Mesenchymal stem cell (in vitro differentiated cells and primary cell): ENCODE data around the gene REEP5. TPM values are rescaled to one million over a fixed set of nuclear protein-coding genes. Genes with fewer than 3 reads are reported as not detected.
A peak's percentile ranks its signal among the peaks of the same experiment; 100 is the strongest.

Experiments
- DNase-seq: peaks from one replicate; pipeline ENCODE4 v3.0.0-alpha.2; 2013
- H2AFZ ChIP-seq: one replicate; pipeline ENCODE4 v1.6.1; 2013; ENCODE audit warnings: low read depth, mild to moderate bottlenecking, control low read depth, inconsistent platforms, low read length, moderate library complexity
- H2AK5ac ChIP-seq: 2 replicates; pipeline ENCODE4 v1.6.1; 2013; ENCODE audit warnings: low read length, moderate library complexity, mild to moderate bottlenecking, inconsistent platforms; ENCODE audit not compliant: severe bottlenecking
- H2BK120ac ChIP-seq: one replicate; pipeline ENCODE4 v1.6.1; 2013; ENCODE audit warnings: low read depth, mild to moderate bottlenecking, inconsistent platforms, low read length, moderate library complexity
- H2BK12ac ChIP-seq, 2 experiments: one replicate each; pipeline ENCODE4 v1.6.1; 2013; ENCODE audit warnings: inconsistent platforms in 2 of 2, low read length in 2 of 2, mild to moderate bottlenecking in 2 of 2, moderate library complexity in 2 of 2, control low read depth in 1 of 2
- H2BK15ac ChIP-seq: one replicate; pipeline ENCODE4 v1.6.1; 2013; ENCODE audit warnings: mild to moderate bottlenecking, low read depth, inconsistent platforms; ENCODE audit not compliant: poor library complexity, severe bottlenecking
- H2BK5ac ChIP-seq: 2 replicates; pipeline ENCODE4 v1.6.1; 2013; ENCODE audit warnings: low read depth, mild to moderate bottlenecking, low read length, control low read depth, inconsistent platforms; ENCODE audit not compliant: poor library complexity, severe bottlenecking
- H3K14ac ChIP-seq, 2 experiments: one replicate each; pipeline ENCODE4 v1.6.1; 2013; ENCODE audit warnings: inconsistent platforms in 2 of 2, low read length in 2 of 2, control low read depth in 1 of 2, mild to moderate bottlenecking in 1 of 2, moderate library complexity in 1 of 2
- H3K18ac ChIP-seq, 2 experiments: one replicate each; pipeline ENCODE4 v1.6.1; 2013; ENCODE audit warnings: inconsistent platforms in 2 of 2, low read length in 2 of 2, control low read depth in 1 of 2, low read depth in 1 of 2, mild to moderate bottlenecking in 1 of 2
- H3K23ac ChIP-seq, 2 experiments: one replicate each; pipeline ENCODE4 v1.6.1; 2013; ENCODE audit warnings: inconsistent platforms in 2 of 2, low read length in 2 of 2, mild to moderate bottlenecking in 2 of 2, moderate library complexity in 2 of 2, control low read depth in 1 of 2
- H3K27ac ChIP-seq: 2 replicates; pipeline ENCODE4 v1.5.1; 2013; ENCODE audit warnings: mild to moderate bottlenecking, moderate library complexity, low read length, control low read depth, inconsistent platforms; ENCODE audit not compliant: poor library complexity, severe bottlenecking
- H3K27me3 ChIP-seq, 2 experiments: 2 replicates each; pipeline versions ENCODE4 v1.6.1 to v1.7.0; 2013; ENCODE audit warnings: low read length in 2 of 2, mild to moderate bottlenecking in 2 of 2, moderate library complexity in 2 of 2, control low read depth in 1 of 2, inconsistent platforms in 1 of 2; ENCODE audit not compliant: control insufficient read depth in 1 of 2, insufficient read depth in 1 of 2
- H3K36me3 ChIP-seq, 2 experiments: 2 replicates each; pipeline versions ENCODE4 v1.6.1 to v1.7.0; 2013; ENCODE audit warnings: low read length in 2 of 2, control low read depth in 1 of 2, inconsistent platforms in 1 of 2, low read depth in 1 of 2, mild to moderate bottlenecking in 1 of 2; ENCODE audit not compliant: insufficient read depth in 2 of 2, control insufficient read depth in 1 of 2
- H3K4ac ChIP-seq, 2 experiments: one replicate each; pipeline ENCODE4 v1.6.1; 2013; ENCODE audit warnings: inconsistent platforms in 2 of 2, low read length in 2 of 2, mild to moderate bottlenecking in 2 of 2, moderate library complexity in 2 of 2, control low read depth in 1 of 2, low read depth in 1 of 2
- H3K4me1 ChIP-seq: 2 replicates; pipeline ENCODE4 v1.6.1; 2013; ENCODE audit warnings: low read depth, low read length, control low read depth; ENCODE audit not compliant: control insufficient read depth, insufficient read depth
- H3K4me2 ChIP-seq: 2 replicates; pipeline ENCODE4 v1.6.1; 2013; ENCODE audit warnings: low read length, mild to moderate bottlenecking, inconsistent platforms; ENCODE audit not compliant: poor library complexity, severe bottlenecking
- H3K4me3 ChIP-seq, 2 experiments: 2 replicates each; pipeline versions ENCODE4 v1.5.1 to v1.7.0; 2013; ENCODE audit warnings: low read length in 2 of 2, mild to moderate bottlenecking in 2 of 2, control low read depth in 1 of 2, low read depth in 1 of 2; ENCODE audit not compliant: insufficient read depth in 1 of 2
- H3K79me1 ChIP-seq: replicated peaks from 2 replicates; pipeline ENCODE4 v1.6.1; 2013; ENCODE audit warnings: mild to moderate bottlenecking, control low read depth, low read length, inconsistent platforms; ENCODE audit not compliant: poor library complexity, severe bottlenecking
- H3K9ac ChIP-seq: 2 replicates; pipeline ENCODE4 v1.7.0; 2013; ENCODE audit warnings: mild to moderate bottlenecking, low read length, moderate library complexity
- H3K9me3 ChIP-seq: 2 replicates; pipeline ENCODE4 v1.7.0; 2013; ENCODE audit warnings: mild to moderate bottlenecking, low read length; ENCODE audit not compliant: control insufficient read depth
- H4K8ac ChIP-seq: one replicate; pipeline ENCODE4 v1.6.1; 2013; ENCODE audit warnings: inconsistent platforms, mild to moderate bottlenecking, low read length, moderate library complexity
- H4K91ac ChIP-seq: one replicate; pipeline ENCODE4 v1.6.1; 2013; ENCODE audit warnings: mild to moderate bottlenecking, low read length, inconsistent platforms
- WGBS: methylation state at CpG from one replicate; pipeline ENCODE4 v1.1.7; 2013; ENCODE audit warnings: mixed read lengths; 5-methylcytosine and 5-hydroxymethylcytosine counted together
- polyA plus RNA-seq, 2 experiments: library from polyadenylated mRNA; stranded (reverse); fragments of 200-250 nt; gene quantifications; one replicate each; pipeline ENCODE4 v1.2.3, GENCODE V29; 2013

REEP5 gene
- 80.8 TPM for polyA plus RNA-seq (2013, experiment 1 of 2)
- 89.2 TPM for polyA plus RNA-seq (2013, experiment 2 of 2)

GRCh38 chr5:112921833-112922817 lies at the start of gene REEP5:
Gene REEP5, minus strand, starts transcription at chr5:112922227. Its CDS starts 37 bp downstream, at chr5:112922190.
- peaks cover 11% of the 10 kb centered on the region for H3K79me1 ChIP-seq

GRCh38 chr5:112971276-112971675 lies 49.2 kb upstream of the REEP5 start:
- no peak overlapping the region for H2BK120ac ChIP-seq
- no peak overlapping the region for H3K18ac ChIP-seq
- H2BK5ac ChIP-seq: no peak overlapping the region
- H3K4ac ChIP-seq: no peak overlapping the region
- H3K4me3 ChIP-seq: no peak overlapping the region
- H3K27me3 ChIP-seq: no peaks in the 10 kb centered on the region
- no peak overlapping the region for H3K23ac ChIP-seq
- no peak for DNase-seq
- no peak overlapping the region for H4K91ac ChIP-seq
- H2AFZ ChIP-seq: no peak overlapping the region
- 91% methylated on average over 3 of the region's 4 CpGs for WGBS
- H3K27ac ChIP-seq: no peak overlapping the region
- H2BK12ac ChIP-seq: no peak overlapping the region
- H2BK15ac ChIP-seq: no peak overlapping the region
- H3K14ac ChIP-seq: no peak overlapping the region
- no peak overlapping the region for H3K9ac ChIP-seq
- H2AK5ac ChIP-seq: no peak overlapping the region
- H3K4me2 ChIP-seq: no peak overlapping the region
- no peaks in the 10 kb centered on the region for H3K9me3 ChIP-seq
- no peak overlapping the region for H4K8ac ChIP-seq
- peaks cover 14% of the 10 kb centered on the region for H3K4me1 ChIP-seq
- H3K79me1 ChIP-seq: no peaks in the 10 kb centered on the region
- H3K36me3 ChIP-seq: no peaks in the 10 kb centered on the region

More at GRCh38 chr5:112921833-112922817, at the start of gene REEP5:
- H3K14ac ChIP-seq: peak within 1 kb of the TSS in 1 of 2 experiments; percentile 97
- H3K18ac ChIP-seq: peak within 1 kb of the TSS; percentile 62 to 99
- peak within 1 kb of the TSS; percentile 29 for H2BK120ac ChIP-seq
- no peak within 1 kb of the TSS for H2AK5ac ChIP-seq
- peak within 1 kb of the TSS; percentile 83 for H4K91ac ChIP-seq
- H3K27me3 ChIP-seq: no peaks in the 10 kb centered on the region
- peak within 1 kb of the TSS; percentile 81 for H3K4me2 ChIP-seq
- H4K8ac ChIP-seq: peak within 1 kb of the TSS; percentile 86
- peak within 1 kb of the TSS in 1 of 2 experiments; percentile 98 for H3K23ac ChIP-seq
- H3K4me3 ChIP-seq: peak within 1 kb of the TSS; percentile 84 to 89
- peak within 1 kb of the TSS; percentile 93 for H3K27ac ChIP-seq
- peaks cover 15% of the 10 kb centered on the region for H3K4me1 ChIP-seq
- H3K9ac ChIP-seq: peak within 1 kb of the TSS; percentile 96
- peak; percentile 86 for DNase-seq
- peaks cover 12 to 31% of the 10 kb centered on the region in 2 experiments for H3K36me3 ChIP-seq
- H3K4ac ChIP-seq: peak within 1 kb of the TSS; percentile 29 to 97
- peak within 1 kb of the TSS; percentile 4 to 96 for H2BK12ac ChIP-seq
- H3K9me3 ChIP-seq: no peaks in the 10 kb centered on the region
- H2BK15ac ChIP-seq: peak within 1 kb of the TSS; percentile 29
- WGBS: 1% methylated on average over 72 of the region's 80 CpGs
- peak within 1 kb of the TSS; percentile 87 for H2BK5ac ChIP-seq
- peak within 1 kb of the TSS; percentile 100 for H2AFZ ChIP-seq

GRCh38 chr5:112968411-112969106 lies 46.5 kb upstream of the REEP5 start:
- Histone ChIP-seq H4K8ac (no peak overlapping the region), H3K27me3 (no peaks in the 10 kb centered on the region), H4K91ac (no peak overlapping the region), H2BK120ac (peak overlapping the region; percentile 74), H2BK12ac (peak overlapping the region; percentile 51 to 70), H3K4ac (no peak overlapping the region), H3K18ac (peak overlapping the region in 1 of 2 experiments; percentile 72), H2AK5ac (no peak overlapping the region), H3K4me1 (peaks cover 14% of the 10 kb centered on the region), H3K79me1 (no peaks in the 10 kb centered on the region), H3K4me2 (no peak overlapping the region), H3K36me3 (no peaks in the 10 kb centered on the region), H3K9me3 (no peaks in the 10 kb centered on the region), H3K4me3 (no peak overlapping the region), H2BK5ac (no peak overlapping the region), H2BK15ac (no peak overlapping the region), H3K14ac (no peak overlapping the region), H3K9ac (no peak overlapping the region), H2AFZ (no peak overlapping the region), H3K23ac (no peak overlapping the region), H3K27ac (peak overlapping the region; percentile 64)
- 73% methylated on average over 3 of the region's 5 CpGs for WGBS
- DNase-seq: peak; percentile 73
